Gastroesophageal sphincter (tissue), 4 donors: ENCODE results near the gene PLEKHM2. TPM values are rescaled to one million over a fixed set of nuclear protein-coding genes. Genes with fewer than 3 reads are reported as not detected.
A peak's percentile ranks its signal among the peaks of the same experiment; 100 is the strongest.

Experiments
- ATAC-seq: fragments of 150-250 bp; one replicate; pipeline ENCODE4 v1.9.1; 2016; ENCODE audit warnings: mild to moderate bottlenecking, moderate library complexity
- H3K27ac ChIP-seq, 4 donors: fragments of 200-600 bp; sonication (generic) in 3 of 4; 1 replicate in 3 of 4; 2 replicates in 1 of 4; pipeline ENCODE4 v1.5.1; 2016 to 2019
- H3K27me3 ChIP-seq: fragments of 200-600 bp; sonication (generic); one replicate; pipeline ENCODE4 v1.5.1; 2019
- H3K36me3 ChIP-seq, 2 donors: fragments of 200-600 bp; sonication (generic); one replicate each; pipeline ENCODE4 v1.5.1; 2019; ENCODE audit warnings: control low read depth in 1 of 2
- H3K4me1 ChIP-seq, 3 donors: fragments of 200-600 bp; sonication (generic); 1 replicate in 2 of 3; 2 replicates in 1 of 3; pipeline ENCODE4 v1.5.1; 2016 to 2019; ENCODE audit warnings: control low read depth in 2 of 3
- H3K4me3 ChIP-seq, 2 donors: fragments of 200-600 bp; sonication (generic); one replicate each; pipeline ENCODE4 v1.5.1; 2019; ENCODE audit warnings: mild to moderate bottlenecking in 1 of 2, moderate library complexity in 1 of 2
- H3K9me3 ChIP-seq, 3 donors: fragments of 200-600 bp; sonication (generic); one replicate each; pipeline ENCODE4 v1.5.1; 2017 to 2019; ENCODE audit warnings: control low read depth in 2 of 3
- CTCF ChIP-seq, 4 experiments: fragments of 200-600 bp in 2 of 4; fragments of 450-650 bp in 2 of 4; sonication (generic) in 1 of 4; IDR thresholded peaks; one replicate each; pipeline ENCODE4 v1.5.1; 2017 to 2019; ENCODE audit warnings: antibody characterized with exemption in 4 of 4, mild to moderate bottlenecking in 2 of 4, moderate library complexity in 2 of 4
- EP300 ChIP-seq: sonication (generic); formaldehyde crosslinking; IDR thresholded peaks from one replicate; pipeline ENCODE4 v1.6.1; 2017; ENCODE audit warnings: antibody characterized with exemption, mild to moderate bottlenecking
- POLR2A ChIP-seq, 2 donors: fragments of 450-650 bp; IDR thresholded peaks; one replicate each; pipeline ENCODE4 v1.6.1; 2017; ENCODE audit warnings: antibody characterized with exemption in 2 of 2, mild to moderate bottlenecking in 2 of 2, moderate library complexity in 1 of 2
- POLR2AphosphoS5 ChIP-seq: sonication (generic); formaldehyde crosslinking; IDR thresholded peaks from one replicate; pipeline ENCODE4 v1.6.1; 2017; ENCODE audit warnings: antibody characterized with exemption
- WGBS, 2 donors: methylation state at CpG; one replicate each; pipeline ENCODE4 v1.1.5; 2018; ENCODE audit warnings: low coverage in 1 of 2; 5-methylcytosine and 5-hydroxymethylcytosine counted together
- total RNA-seq, 4 donors: library from RNA; depleted of rRNA; stranded (reverse); fragments of >200 nt; gene quantifications; one replicate each; pipeline ENCODE4 v1.1.0, GENCODE V29; 2016

Gene PLEKHM2
- total RNA-seq, 4 donors from 2014 or later, result 32.1 to 65.2 (median 41.8) TPM

- H3K4me3 ChIP-seq, result no peak overlapping the region
- no peaks in the 10 kb centered on the region for H3K27me3 ChIP-seq
- peak overlapping the region in 2 of 4 donors; percentile 86 to 88 for H3K27ac ChIP-seq
- no peaks in the 10 kb centered on the region for H3K9me3 ChIP-seq
- WGBS, 2 donors, result 81 to 93% methylated on average over 3 of the region's 7 CpGs
- TF ChIP-seq EP300 (no peak), CTCF (IDR thresholded peaks at IDR 0.05) (no peak), POLR2A (IDR thresholded peaks at IDR 0.05) (no peak), POLR2AphosphoS5 (no peak)
- peaks cover 0 to 10% of the 10 kb centered on the region in 2 donors for H3K36me3 ChIP-seq
- ATAC-seq, result no peak
- peaks cover 0 to 76% (median 28%) of the 10 kb centered on the region in 3 donors for H3K4me1 ChIP-seq
Observed at GRCh38 chr1:15706751-15707150, 22.6 kb downstream of the PLEKHM2 start.

- Histone ChIP-seq H3K9me3 (no peaks in the 10 kb centered on the region), H3K4me3 (no peak overlapping the region), H3K4me1 (peaks cover 0 to 70% (median 24%) of the 10 kb centered on the region in 3 donors), H3K36me3 (peaks cover 0 to 10% of the 10 kb centered on the region in 2 donors), H3K27ac (peak overlapping the region in 1 of 4 donors; percentile 88), H3K27me3 (no peaks in the 10 kb centered on the region)
- WGBS, 2 donors, result 57 to 69% methylated on average over 2 to 5 of the region's 8 CpGs
- ATAC-seq, result no peak
- no peak for TF ChIP-seq POLR2A (IDR thresholded peaks at IDR 0.05)
- no peak for TF ChIP-seq EP300
- TF ChIP-seq POLR2AphosphoS5, result no peak
Observed at GRCh38 chr1:15707239-15707925, 23.3 kb downstream of the PLEKHM2 start.

GRCh38 chr1:15708486-15709137 is 24.5 kb downstream of the PLEKHM2 start:
- WGBS, 2 donors, result 75 to 95% methylated on average over 8 to 15 of the region's 15 CpGs
- Histone ChIP-seq H3K27me3 (no peaks in the 10 kb centered on the region), H3K36me3 (peaks cover 0 to 10% of the 10 kb centered on the region in 2 donors), H3K27ac (no peak overlapping the region), H3K9me3 (no peaks in the 10 kb centered on the region), H3K4me3 (no peak overlapping the region), H3K4me1 (peaks cover 0 to 69% (median 17%) of the 10 kb centered on the region in 3 donors)
- TF ChIP-seq CTCF (IDR thresholded peaks at IDR 0.05), result no peak
- no peak for TF ChIP-seq POLR2A (IDR thresholded peaks at IDR 0.05)
- no peak for TF ChIP-seq POLR2AphosphoS5
- TF ChIP-seq EP300, result no peak
- no peak for ATAC-seq

- 87 to 91% methylated on average over 3 to 4 of the region's 4 CpGs for WGBS, 2 donors
- peaks cover 0 to 69% (median 13%) of the 10 kb centered on the region in 3 donors for H3K4me1 ChIP-seq
- H3K27ac ChIP-seq, result no peak overlapping the region
- no peaks in the 10 kb centered on the region for H3K27me3 ChIP-seq
- H3K9me3 ChIP-seq, result no peaks in the 10 kb centered on the region
- no peak for TF ChIP-seq POLR2A (IDR thresholded peaks at IDR 0.05)
- no peak for TF ChIP-seq EP300
- TF ChIP-seq POLR2AphosphoS5, result no peak
- no peak for TF ChIP-seq CTCF (IDR thresholded peaks at IDR 0.05)
- H3K36me3 ChIP-seq, result peaks cover 0 to 10% of the 10 kb centered on the region in 2 donors
- no peak for ATAC-seq
- no peak overlapping the region for H3K4me3 ChIP-seq
Observed at GRCh38 chr1:15709226-15709625, 25.1 kb downstream of the PLEKHM2 start.

DNA sequence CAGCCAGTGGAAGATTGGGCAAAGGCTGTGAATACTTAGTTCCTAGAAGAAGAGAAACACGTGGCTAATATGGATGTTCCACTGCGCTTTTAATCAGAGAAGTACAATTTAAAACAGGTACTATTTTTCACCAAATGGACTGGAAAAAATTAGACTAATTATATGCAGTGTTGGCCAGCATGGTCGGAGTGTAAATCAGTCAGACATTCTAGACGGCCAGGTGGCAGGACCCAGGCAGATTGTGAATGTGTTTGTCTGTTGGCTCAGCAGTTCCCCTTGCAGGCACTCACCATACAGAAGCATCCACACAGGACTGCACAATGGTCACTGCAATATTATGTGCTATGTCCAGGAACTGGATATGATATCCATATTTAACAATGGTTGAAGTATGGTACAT is 28.0 kb downstream of the PLEKHM2 start:
- Histone ChIP-seq H3K4me3 (no peak overlapping the region), H3K9me3 (no peaks in the 10 kb centered on the region), H3K27me3 (no peaks in the 10 kb centered on the region), H3K36me3 (peaks cover 0 to 14% of the 10 kb centered on the region in 2 donors), H3K27ac (no peak overlapping the region), H3K4me1 (peaks cover 0 to 64% (median 16%) of the 10 kb centered on the region in 3 donors)
- TF ChIP-seq EP300 (no peak), POLR2A (IDR thresholded peaks at IDR 0.05) (no peak), CTCF (IDR thresholded peaks at IDR 0.05) (no peak), POLR2AphosphoS5 (no peak)
- 51 to 55% methylated on average over 4 of the region's 4 CpGs for WGBS, 2 donors
- ATAC-seq, result no peak
